OCI-LY1 (cell line): ENCODE measurements around the gene SPTB.

ENCODE experiments used
- H2AFZ ChIP-seq: fragments of 200-600 bp; sonication (generic), shearing (Covaris generic); 2 replicates; pipeline ENCODE4 v1.6.0; 2014; ENCODE audit warnings: antibody characterized with exemption, mild to moderate bottlenecking, low read length
- H3F3A ChIP-seq: fragments of 200-600 bp; sonication (generic), shearing (Covaris generic); 2 replicates; pipeline ENCODE4 v1.6.0; 2014; ENCODE audit warnings: mild to moderate bottlenecking, antibody characterized with exemption, low read length, moderate library complexity; ENCODE audit not compliant: insufficient read depth
- H3K27ac ChIP-seq: fragments of 200-600 bp; sonication (generic); 2 replicates; pipeline ENCODE4 v1.5.1; 2014; ENCODE audit warnings: low read length, mixed run types, mild to moderate bottlenecking, low read depth; ENCODE audit not compliant: poor library complexity, severe bottlenecking
- H3K27me3 ChIP-seq: fragments of 200-600 bp; sonication (generic); 2 replicates; pipeline ENCODE4 v1.6.0; 2014; ENCODE audit warnings: antibody characterized with exemption, mild to moderate bottlenecking, low read length, moderate library complexity; ENCODE audit not compliant: insufficient read depth
- H3K36me3 ChIP-seq: fragments of 200-600 bp; sonication (generic); 2 replicates; pipeline ENCODE4 v1.6.1; 2014; ENCODE audit warnings: mild to moderate bottlenecking, antibody characterized with exemption, low read length, moderate library complexity, mixed read lengths; ENCODE audit not compliant: insufficient read depth
- H3K4me1 ChIP-seq: fragments of 200-600 bp; sonication (generic); 2 replicates; pipeline ENCODE4 v1.5.1; 2014; ENCODE audit warnings: mild to moderate bottlenecking, low read length, moderate library complexity; ENCODE audit not compliant: insufficient read depth, severe bottlenecking
- H3K4me2 ChIP-seq: fragments of 200-600 bp; sonication (generic), shearing (Covaris generic); 2 replicates; pipeline ENCODE4 v1.6.1; 2014; ENCODE audit warnings: low read length
- H3K4me3 ChIP-seq: fragments of 200-600 bp; sonication (generic); 2 replicates; pipeline ENCODE4 v1.5.1; 2014; ENCODE audit warnings: low read length, low read depth, mild to moderate bottlenecking, mixed read lengths; ENCODE audit not compliant: poor library complexity, severe bottlenecking
- H3K79me2 ChIP-seq: fragments of 200-600 bp; shearing (Covaris generic); 2 replicates; pipeline ENCODE4 v1.6.1; 2016; ENCODE audit warnings: mixed run types, low read length, mixed read lengths; ENCODE audit not compliant: insufficient read depth
- H3K9ac ChIP-seq: fragments of 200-600 bp; sonication (generic), shearing (Covaris generic); 2 replicates; pipeline ENCODE4 v1.6.1; 2014; ENCODE audit warnings: mild to moderate bottlenecking, low read length, mixed read lengths
- H3K9me2 ChIP-seq: fragments of 200-600 bp; sonication (generic), shearing (Covaris generic); 2 replicates; pipeline ENCODE4 v1.6.1; 2014; ENCODE audit warnings: low read depth, mild to moderate bottlenecking, low read length, mixed read lengths
- H3K9me3 ChIP-seq: fragments of 200-600 bp; shearing (Covaris generic); 2 replicates; pipeline ENCODE4 v1.6.1; 2014; ENCODE audit warnings: low read length, mixed read lengths
- H4K20me1 ChIP-seq: fragments of 200-600 bp; sonication (generic), shearing (Covaris generic); 2 replicates; pipeline ENCODE4 v1.6.0; 2016; ENCODE audit warnings: mild to moderate bottlenecking, low read length; ENCODE audit not compliant: insufficient read depth
- EZH2 ChIP-seq: fragments of 200-600 bp; sonication (generic), shearing (Covaris generic); IDR thresholded peaks from 2 replicates; pipeline ENCODE4 v1.8.0; 2017; ENCODE audit warnings: borderline replicate concordance, mixed run types, mild to moderate bottlenecking, antibody characterized with exemption, low read length, moderate library complexity, mixed read lengths
- TF ChIP-seq, protein P1 (sequence below): fragments of 200-600 bp; sonication (generic), shearing (Covaris generic); IDR thresholded peaks from 2 replicates; pipeline ENCODE4 v1.5.1; 2017; ENCODE audit warnings: mild to moderate bottlenecking, antibody characterized with exemption, low read length, moderate library complexity, mixed read lengths

The SPTB gene

GRCh38 chr14:64867182-64867581 is 12.5 kb downstream of the SPTB start:
- Histone ChIP-seq H3K4me3 (no peak overlapping the region), H3K4me1 (no peaks in the 10 kb centered on the region), H3K36me3 (no peaks in the 10 kb centered on the region), H3K4me2 (no peak overlapping the region), H3K79me2 (no peaks in the 10 kb centered on the region), H3K9me2 (no peaks in the 10 kb centered on the region), H3K9me3 (no peaks in the 10 kb centered on the region), H3K27ac (no peak overlapping the region), H3F3A (no peaks in the 10 kb centered on the region), H3K9ac (no peak overlapping the region), H3K27me3 (peaks cover 8% of the 10 kb centered on the region; the same call in 1 of the 2 replicates), H2AFZ (no peak overlapping the region), H4K20me1 (no peaks in the 10 kb centered on the region)
- TF ChIP-seq EZH2 = no peak
- TF ChIP-seq, protein P1, sequence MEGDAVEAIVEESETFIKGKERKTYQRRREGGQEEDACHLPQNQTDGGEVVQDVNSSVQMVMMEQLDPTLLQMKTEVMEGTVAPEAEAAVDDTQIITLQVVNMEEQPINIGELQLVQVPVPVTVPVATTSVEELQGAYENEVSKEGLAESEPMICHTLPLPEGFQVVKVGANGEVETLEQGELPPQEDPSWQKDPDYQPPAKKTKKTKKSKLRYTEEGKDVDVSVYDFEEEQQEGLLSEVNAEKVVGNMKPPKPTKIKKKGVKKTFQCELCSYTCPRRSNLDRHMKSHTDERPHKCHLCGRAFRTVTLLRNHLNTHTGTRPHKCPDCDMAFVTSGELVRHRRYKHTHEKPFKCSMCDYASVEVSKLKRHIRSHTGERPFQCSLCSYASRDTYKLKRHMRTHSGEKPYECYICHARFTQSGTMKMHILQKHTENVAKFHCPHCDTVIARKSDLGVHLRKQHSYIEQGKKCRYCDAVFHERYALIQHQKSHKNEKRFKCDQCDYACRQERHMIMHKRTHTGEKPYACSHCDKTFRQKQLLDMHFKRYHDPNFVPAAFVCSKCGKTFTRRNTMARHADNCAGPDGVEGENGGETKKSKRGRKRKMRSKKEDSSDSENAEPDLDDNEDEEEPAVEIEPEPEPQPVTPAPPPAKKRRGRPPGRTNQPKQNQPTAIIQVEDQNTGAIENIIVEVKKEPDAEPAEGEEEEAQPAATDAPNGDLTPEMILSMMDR = no peak

DNA sequence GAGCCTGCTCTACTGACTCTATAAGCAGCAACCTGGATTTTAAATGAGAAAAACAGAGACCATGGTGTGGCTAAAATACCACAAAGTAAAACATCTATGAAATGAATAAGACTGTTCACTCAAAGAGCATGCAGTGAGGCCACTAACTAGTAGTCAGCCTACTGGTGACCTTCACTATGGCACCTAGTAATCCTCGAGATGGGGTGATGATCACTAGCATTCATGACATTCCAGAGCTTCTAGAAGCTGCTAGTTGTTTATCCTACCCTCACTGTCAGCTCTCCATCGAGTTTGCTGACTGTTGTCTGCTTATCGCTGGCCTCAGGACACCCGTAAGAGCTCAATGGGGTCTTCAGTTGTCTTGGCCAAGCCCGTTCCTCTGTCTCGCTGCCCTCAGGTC is 13.7 kb downstream of the SPTB start:
- Histone ChIP-seq H4K20me1 (no peaks in the 10 kb centered on the region), H3K4me2 (no peak overlapping the region), H3K4me3 (no peak overlapping the region), H3K27me3 (peaks cover 6% of the 10 kb centered on the region; the same call in 1 of the 2 replicates), H3K4me1 (no peaks in the 10 kb centered on the region), H3K9me3 (no peaks in the 10 kb centered on the region), H3K9me2 (no peaks in the 10 kb centered on the region), H2AFZ (no peak overlapping the region), H3F3A (no peaks in the 10 kb centered on the region), H3K27ac (no peak overlapping the region), H3K79me2 (no peaks in the 10 kb centered on the region), H3K9ac (no peak overlapping the region), H3K36me3 (no peaks in the 10 kb centered on the region)
- TF ChIP-seq EZH2 = no peak
- TF ChIP-seq, protein P1 = no peak

DNA sequence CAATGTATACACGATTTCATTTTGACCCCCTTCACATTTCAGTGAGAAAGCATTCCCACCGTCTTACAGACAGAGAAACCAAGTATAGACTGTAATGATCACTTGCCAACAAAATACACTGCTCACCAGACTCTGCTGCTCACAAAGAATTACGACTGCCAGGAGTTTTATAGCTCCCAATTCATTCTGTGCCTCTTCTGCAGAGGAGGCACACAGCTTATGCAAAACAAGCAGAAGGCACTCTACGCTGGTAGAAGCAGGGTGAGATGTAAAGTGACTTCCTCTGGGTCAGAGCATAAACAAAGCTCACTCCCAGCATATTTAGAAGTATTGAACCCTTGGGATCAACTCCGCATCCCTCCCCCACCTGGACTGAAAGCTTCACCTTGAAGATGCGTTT is 14.6 kb downstream of the SPTB start:
- Histone ChIP-seq H4K20me1 (no peaks in the 10 kb centered on the region), H3K79me2 (no peaks in the 10 kb centered on the region), H3K4me3 (no peak overlapping the region), H2AFZ (no peak overlapping the region), H3K9ac (no peak overlapping the region), H3K9me3 (no peaks in the 10 kb centered on the region), H3K9me2 (no peaks in the 10 kb centered on the region), H3K4me2 (no peak overlapping the region), H3F3A (no peaks in the 10 kb centered on the region), H3K36me3 (no peaks in the 10 kb centered on the region), H3K27ac (no peak overlapping the region), H3K27me3 (peaks cover 6% of the 10 kb centered on the region; the same call in 1 of the 2 replicates), H3K4me1 (no peaks in the 10 kb centered on the region)
- TF ChIP-seq EZH2 = no peak
- TF ChIP-seq, protein P1 = no peak
